HG03571 (cell line): ENCODE measurements around the gene APMAP.
A peak's percentile ranks its signal among the peaks of the same experiment; 100 is the strongest.
"Not testable (repeated sequence)": the region's sequence is repeated elsewhere in the genome, so short reads cannot be mapped to it uniquely, and the experiment has no call there.

Experiments used
- ATAC-seq: cut with Tn5 transposase; IDR thresholded peaks from one replicate; pipeline ENCODE4 v1.9.1; 2021; ENCODE audit not compliant: unreplicated experiment

The APMAP gene

DNA sequence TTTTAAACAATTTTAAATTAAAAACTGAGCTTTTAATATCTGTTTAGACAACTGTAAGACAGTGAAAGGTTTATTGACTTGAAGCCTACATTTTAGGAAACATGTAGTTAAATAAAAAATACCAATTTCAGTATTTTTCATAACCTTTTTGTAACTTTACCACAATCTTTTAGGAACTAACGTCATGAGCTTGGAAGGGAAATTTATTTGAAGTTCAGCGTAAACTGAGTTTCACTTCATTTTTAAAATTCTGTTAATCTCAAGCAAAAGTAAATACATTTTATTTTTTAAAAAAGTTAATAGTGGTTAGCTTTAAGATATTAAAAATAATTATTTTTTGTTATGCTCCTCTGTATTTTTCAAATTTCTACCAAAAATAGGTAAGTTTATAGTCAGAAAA, 38.0 kb downstream of the APMAP start:
- no peak for ATAC-seq

DNA sequence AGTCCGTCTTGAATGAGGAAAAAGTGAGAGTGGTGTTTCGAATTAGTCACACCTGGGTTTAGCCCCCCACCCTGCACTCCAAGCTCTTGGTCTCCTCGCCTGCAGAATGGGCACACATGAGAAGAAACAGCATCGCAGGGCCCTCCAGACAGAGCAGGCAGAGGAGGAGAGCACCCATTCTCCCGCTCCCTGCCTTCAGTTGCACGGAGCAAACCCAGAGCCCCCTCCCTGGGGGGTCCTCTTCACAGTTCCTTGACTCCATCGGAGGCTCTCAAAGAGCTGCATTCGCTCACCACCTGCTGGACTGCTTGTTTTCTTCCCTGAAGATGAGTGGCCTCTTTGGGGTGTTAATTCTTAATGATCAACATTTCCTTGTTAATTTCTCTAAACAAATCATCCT, 38.4 kb downstream of the APMAP start:
- no peak for ATAC-seq

DNA sequence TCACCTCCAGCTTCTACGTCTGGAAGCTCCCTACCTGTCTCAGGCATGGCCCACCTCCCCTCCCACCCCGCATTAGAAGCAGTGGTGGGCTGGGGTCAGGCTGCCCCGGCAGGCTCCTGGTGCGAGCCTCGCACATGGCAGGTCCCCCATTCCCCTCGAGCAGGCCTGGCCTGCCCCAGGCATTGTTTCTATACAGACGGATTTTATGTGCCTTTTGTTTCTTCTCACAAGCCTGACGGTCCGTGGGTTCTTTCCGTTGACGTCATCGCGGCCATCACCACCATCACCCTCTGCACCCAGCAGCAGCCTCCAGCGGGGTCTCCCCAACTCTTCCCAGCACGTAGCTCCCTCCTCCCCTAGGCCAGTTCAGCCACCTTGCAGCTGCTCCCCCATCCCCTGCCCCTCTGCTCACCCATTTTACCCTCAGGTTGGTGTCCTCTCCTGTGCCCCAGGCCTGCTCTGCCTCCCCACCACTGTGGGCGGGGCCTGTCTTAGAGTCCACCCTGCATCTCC, 38.9 kb downstream of the APMAP start:
- no peak for ATAC-seq

DNA sequence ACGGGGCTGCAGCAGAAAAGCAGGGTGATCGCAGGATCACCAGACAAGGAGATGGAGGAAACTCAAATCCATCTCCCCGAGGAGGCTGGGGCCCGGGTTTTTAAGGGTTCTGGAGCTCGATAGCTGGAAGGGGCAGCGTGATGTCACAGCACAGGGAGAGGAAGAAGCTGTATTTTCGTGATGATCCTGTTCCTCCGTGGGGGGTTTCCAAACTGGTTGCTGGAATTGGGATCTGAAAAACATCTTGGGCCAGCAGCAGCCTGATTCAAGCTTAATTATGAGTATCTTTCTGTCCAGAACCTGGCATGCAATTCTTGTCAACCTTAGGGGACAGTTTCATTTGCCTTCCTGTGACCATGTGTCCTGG, 39.4 kb downstream of the APMAP start:
- ATAC-seq, result no peak

DNA sequence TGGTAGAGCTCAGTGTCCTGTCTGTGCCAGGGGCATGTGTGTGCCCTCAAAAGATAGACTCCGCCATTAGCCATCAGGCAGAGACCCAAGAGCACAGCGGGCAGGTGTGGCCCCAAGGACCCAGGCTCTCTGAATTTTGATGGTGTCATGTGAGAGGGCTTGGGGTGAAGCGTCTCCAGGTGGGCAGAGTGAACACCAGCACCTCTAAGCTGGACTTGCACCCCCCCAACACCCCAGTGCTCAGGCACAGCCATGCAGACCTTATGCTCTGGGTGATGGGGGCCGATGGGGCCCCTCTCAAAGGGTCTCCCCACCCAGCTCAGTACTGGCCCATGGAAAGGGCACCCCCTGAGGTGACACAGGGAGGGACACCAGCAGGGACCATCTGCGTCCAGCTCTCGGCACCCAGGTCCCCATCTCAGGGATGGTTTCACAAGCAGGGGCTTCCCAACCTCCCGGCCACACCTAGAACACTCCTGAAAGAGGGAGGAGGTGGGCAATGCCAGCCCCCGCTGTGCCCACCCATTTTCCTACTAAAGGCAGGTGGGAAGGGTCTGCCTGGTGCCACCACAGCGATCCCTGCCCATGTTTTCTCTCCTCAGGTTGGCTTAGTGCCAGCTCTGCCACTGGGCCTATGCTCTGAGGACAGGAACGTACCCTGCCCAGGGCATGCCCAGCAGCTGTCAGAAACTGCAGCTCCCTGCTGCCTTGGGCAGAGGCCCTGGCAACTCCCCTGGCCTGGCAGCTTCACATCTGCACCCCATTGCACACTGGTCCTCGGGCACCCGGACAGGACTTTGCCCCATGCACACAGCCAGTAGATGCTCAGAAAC, 40.0 kb downstream of the APMAP start:
- no peak for ATAC-seq

DNA sequence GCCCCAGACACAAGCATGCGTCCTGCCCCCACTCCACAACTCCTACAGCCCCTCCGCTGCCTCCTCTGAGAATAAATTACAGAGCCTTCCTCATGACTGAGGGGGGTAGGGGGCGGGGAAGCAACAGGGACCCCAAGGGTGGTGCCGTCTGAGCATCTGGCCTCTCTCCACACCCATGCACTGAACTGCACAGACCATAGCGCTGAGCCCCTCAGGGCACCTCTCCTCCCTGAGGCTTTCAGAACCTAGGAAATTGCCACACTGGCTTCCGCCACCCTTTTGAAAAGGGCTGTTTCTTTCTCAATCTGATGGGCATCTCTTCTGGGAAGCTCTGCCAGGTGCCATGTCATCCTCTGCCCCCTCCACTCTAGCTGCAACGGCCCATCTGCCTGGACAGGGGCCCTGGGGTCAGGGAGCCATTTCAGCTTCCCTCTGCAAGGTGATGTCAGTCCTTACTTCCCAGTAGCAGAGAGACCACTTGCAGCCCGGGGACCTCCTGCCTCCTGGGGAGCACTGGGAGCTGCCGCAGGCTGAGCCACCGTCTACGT, 40.9 kb downstream of the APMAP start:
- no peak for ATAC-seq

DNA sequence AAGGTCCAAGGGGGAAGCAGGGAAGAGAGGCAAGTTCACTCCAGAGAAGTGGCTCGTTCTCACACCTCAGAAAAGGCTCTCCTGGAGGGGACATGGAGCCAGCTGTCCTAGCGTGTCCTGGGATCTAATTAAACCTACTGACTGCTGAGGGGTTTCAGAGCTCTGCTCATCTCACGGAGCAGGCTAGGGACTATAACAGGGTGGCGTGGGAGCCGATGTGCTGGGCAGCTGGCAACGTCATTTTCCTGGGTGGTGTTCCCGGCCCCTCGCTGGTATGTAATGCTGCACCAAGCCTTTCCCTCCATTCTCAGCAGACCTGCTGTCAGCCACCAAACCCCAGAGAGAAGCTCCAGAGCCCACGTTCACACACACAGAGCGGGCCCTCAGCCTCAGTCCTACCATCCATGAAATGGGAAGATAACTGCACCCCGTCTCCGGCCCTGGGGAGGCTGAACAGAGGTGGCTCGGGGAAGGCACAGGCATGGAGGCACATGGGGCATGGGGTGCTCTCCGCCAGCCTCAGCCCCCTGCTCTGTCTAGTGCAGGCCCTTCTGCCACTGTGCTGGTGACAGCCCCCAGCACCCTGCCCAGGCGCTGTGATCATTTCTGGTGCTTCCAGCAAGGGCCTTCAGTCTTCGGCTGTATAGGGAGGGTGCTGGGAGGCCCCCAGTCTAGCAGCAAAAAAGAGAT, 41.6 kb downstream of the APMAP start:
- no peak for ATAC-seq

DNA sequence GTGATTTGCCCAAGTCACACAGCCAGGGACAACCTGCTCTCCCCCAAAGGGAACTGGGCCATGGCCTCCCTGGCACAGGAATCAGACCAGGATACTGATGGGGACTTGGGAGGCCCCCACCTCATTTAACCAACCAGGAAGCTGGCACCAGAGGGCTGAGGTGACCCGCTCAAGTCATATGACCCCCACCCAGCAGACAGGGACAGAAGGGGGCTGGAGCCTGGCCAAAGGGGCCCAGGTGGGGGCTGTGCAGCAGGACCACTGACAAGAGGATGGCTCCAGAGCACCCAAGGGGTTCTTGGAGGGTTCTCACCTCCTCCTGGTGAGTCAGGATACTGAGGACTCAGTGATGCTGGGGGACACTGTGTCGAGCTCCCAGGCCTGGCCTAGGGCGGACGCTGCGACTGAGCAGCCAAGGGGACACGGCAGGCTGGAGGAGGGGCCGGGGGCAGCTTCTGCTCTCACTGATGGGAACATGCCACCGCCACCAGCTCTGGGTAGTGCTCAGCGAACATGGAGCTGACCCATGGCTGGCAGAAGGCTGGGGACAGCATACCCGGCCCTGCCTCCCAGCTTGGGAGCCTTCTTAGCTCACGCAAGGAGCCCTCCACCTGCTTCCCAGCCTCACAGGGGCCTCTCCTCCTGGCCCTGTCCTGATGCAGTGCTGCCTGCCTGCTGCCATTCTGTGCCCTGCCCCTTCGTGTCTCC, 42.3 kb downstream of the APMAP start:
- ATAC-seq, result no peak

DNA sequence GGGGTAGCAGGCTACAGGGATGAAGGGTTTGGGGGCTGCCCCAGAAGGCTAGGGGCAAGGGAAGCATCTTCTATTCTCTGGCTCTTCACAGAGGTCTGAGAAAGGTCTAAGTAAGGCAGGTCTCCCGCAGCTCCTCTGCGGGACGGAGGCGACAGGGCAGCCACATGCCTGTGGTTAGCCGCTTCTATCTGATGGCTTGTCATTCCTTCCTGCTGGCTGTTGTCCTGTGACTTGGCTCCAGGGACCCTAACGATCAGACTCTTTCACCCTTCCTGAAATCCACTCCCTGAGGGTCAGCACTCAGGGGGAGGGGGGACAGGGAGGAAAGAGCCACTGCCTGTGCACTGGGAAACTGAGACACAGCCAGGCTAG, 42.8 kb downstream of the APMAP start:
- no peak for ATAC-seq

DNA sequence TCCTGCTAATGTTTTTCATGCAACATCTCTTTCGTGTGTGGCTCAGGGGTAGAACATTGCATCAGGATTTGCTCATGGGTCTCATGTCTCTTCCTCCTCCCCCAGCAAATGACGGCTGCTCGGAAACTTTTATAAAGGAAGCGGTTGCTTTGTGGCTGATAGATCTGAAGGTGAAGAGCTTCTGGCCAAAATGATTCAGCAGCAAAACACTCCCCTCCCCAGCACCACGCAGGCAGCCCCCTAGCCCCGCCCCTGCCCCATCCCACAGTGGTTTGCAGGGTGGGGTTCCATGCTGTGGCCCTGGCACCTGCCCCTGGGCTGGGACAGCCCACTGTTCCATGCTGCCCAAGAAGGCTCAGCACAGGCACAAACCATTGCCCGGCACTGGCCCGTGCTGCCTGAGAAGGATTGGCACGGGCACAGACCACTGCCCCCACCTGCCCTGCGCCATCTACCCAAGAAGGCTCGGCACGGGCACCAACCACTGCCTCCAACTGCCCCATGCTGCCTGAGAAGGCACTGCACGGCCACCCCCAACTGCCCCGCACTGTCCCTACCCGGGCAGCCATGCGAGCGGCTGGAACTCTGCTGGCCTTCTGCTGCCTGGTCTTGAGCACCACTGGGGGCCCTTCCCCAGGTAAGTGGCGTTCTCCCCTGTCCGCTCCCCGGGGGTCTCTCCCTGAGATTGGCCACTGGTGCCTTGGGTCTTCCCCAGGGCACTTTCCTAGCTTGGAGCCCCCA, 43.4 kb downstream of the APMAP start, which contains the start of gene CST7:
Gene CST7 (plus strand): TSS at position 331 of the 741 bp plus-strand sequence. CDS start 237 bp downstream, at position 568.
- ATAC-seq, result peak; percentile 59

DNA sequence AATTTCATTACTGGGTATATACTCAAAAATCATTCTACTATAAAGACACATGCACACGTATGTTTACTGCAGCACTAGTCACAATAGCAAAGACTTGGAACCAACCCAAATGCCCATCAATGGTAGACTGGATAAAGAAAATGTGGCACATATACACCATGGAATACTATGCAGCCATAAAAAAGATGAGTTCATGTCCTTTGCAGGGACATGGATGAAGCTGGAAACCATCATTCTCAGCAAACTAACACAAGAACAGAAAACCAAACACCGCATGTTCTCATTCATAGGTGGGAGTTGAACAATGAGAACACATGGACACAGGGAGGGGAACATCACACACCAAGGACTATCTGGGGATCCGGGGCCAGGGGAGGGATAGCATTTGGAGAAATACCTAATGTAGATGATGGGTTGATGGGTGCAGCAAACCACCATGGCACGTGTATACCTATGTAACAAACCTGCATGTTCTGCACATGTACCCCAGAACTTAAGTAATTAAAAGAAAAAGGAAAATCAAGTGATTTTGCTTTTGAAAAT, 44.1 kb downstream of the APMAP start:
- ATAC-seq, result not testable (repeated sequence)

DNA sequence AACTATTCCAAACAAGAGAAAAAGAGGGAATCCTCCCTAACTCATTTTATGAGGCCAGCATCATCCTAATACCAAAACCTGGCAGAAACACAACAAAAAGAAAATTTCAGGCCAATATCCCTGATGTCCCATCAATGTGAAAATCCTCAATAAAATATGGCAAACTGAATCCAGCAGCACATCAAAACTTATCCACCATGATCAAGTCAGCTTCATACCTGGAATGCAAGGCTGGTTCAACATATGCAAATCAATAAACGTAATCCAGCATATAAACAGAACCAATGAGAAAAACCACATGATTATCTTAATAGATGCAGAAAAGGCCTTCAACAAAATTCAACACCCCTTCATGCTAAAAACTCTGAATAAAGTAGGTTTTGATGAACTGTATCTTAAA, 46.2 kb downstream of the APMAP start:
- not testable (repeated sequence) for ATAC-seq

DNA sequence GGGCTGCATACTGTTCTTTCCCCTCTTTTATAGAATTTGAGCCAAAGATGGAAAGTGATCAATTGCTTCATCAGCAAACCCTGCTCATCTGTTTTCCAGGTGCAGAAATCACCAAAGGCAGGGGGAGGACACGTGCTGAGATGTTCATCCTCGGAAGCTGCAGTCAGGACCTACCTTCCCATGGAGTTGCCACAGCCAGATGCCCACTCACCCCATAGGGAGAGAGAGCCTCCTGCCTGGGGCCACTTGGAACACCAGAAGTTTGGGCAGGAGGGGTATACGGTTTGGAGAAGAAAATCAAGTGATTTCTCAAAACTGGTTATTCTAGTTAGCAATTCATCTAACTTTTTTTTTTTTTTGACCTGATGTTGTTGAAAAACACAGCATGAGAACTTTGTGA, 48.8 kb downstream of the APMAP start:
- no peak for ATAC-seq

DNA sequence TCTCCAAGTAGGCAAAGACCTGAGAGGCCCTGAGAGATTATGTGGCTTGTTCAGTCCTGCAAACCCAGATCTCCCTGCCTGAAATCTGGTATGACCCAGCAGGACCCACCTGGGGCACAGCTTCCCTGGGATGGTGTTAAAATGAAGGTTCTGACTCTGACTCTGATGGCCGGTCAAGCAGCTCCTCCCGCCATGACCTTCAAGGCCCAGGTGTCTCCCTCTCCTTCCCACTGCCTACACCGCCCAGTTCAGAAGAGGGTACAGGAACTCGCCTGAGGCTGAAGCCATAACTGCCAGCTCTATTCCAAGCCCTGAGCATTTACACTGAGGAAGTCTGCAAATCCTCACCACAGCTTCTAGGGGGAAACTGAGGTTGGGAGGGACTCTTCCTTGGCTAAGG, 49.4 kb downstream of the APMAP start:
- no peak for ATAC-seq

DNA sequence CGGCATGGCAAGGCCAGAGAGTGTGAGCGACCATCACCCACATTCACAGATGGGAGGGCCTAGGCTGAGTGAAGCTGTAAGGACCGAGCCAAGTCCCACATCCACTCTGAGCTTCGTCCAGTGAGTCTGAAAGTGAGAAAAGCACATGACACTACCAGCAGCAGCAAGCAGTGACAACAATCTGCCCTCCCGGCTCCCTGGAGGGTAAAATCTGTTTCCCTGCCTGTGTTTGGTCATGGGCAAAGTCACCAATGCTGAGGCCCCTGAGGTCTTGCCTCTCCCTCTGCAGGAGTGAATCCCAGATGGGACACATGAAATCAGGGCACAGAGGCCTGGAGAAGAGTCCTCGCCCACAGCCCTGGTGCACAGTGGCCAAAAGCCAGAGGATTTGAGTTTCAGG, 49.9 kb downstream of the APMAP start:
- no peak for ATAC-seq

DNA sequence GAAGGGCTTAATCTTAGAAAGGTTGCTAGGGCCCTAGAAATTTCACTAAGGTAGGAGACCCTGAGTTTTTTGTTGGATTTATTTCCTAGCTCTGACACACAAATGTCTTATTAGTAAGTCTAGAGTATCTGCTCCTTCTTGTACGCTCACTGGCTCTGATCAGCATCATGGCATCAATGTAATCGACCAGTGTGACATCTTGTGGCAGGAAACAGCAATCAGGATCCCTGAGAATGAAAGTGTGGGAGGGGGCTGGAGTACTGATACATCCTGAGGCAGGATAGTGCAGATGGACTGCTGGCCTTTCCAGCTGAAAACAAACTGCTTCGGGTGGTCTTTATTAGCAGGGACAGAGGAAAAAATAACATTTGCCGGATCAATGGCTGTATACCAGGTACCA, 53.5 kb downstream of the APMAP start:
- ATAC-seq, result no peak

DNA sequence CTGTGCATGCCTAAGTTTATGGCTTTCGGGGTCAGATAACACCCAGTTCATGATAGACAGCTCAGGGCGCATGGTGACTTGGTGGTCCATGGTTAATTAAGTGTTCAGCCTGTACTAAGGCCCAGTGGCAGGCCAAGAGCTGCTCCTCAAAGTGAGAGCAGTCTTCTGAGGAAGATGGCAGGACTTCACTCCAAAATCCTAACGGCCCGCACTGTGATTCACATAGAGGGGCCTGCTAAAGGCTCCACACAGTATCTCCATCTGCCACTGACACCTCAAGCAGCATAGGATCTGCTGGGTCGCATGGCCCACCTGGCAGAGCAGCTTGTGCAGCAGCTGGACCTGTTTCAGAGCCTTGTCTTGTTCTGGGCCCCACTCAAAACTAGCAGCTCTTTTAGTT, 54.1 kb downstream of the APMAP start:
- no peak for ATAC-seq

DNA sequence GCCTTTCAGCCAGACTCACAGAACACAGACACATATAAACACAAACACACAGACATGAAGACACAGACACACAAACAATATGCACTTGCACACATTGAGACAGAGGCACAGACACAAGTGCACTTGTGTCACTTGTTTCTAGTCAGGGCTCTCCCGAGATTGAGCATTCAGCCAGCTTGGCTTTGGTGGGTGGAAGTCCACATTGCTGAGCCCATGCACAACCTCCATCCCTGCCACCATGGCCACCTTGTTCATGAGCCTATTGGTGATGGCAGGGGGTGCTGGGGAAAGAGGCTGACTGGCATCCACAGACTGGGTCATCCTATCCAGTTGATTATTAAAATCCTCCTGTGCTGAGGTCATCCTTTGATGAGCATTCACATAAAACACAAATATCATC, 55.0 kb downstream of the APMAP start:
- ATAC-seq, result no peak

DNA sequence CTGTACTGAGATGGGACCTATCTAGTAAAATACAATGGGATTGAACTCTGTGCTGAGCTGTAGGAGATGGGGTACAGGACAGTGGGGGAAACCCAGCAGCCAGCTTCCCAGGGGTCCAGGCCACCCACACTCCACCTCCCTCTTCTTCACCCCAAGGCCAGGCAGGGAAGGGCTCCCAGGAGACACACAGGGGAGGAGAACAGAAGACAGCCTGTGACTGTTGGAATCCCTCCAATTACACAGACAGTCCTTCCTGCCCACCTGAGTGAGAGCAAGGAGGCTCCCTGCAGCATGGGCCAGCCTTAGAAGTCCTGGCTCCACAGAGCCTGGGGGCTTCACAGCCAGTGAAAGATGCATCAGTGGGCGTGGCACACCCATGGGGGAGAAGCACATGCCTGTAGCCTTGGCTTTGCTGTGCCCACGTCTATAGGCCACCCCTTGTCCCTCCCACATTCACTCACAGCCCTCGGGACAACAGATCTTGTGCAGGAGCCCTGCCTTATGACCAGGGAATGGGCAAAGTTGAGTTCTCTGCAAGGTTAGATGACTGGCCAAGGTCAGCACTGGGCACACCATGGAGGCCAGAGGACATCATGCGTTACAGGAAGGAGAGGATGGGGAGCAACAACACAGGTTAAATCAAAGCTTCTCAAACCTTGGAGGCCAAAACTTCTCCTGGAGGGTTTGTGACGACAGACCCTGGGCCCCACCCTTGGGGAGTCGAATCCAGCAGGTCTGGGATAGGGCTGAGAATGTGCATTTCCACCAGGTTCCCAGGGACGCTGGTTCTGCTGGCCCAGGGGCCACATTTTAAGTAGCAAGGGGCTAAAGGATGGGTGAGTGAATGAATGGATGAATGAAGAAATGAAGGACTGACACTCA, 55.8 kb downstream of the APMAP start:
- ATAC-seq, result no peak
